Activated CD8-positive, alpha-beta T cell treated with anti-CD3 and anti-CD28 coated beads for 36 hours (primary cell): Measurements from ENCODE around the gene SHC1. TPM values are rescaled to one million over a fixed set of nuclear protein-coding genes. Genes with fewer than 3 reads are reported as not detected.

Experiments used
- ATAC-seq: fragments of 200-7000 bp; cut with Tn5 transposase; one replicate; pipeline ENCODE4 v1.10.0; 2021; ENCODE audit warnings: mild to moderate bottlenecking, moderate library complexity
- CTCF ChIA-PET: fragments of 350-600 bp; sonication (Branson Sonifier 250); formaldehyde crosslinking; loops from one replicate; lab custom pipeline; 2021; ENCODE audit warnings: antibody characterized with exemption; lab: Charles Lee
- POLR2A ChIA-PET: fragments of 350-600 bp; sonication (Branson Sonifier 250); formaldehyde crosslinking; loops from one replicate; lab custom pipeline; 2021; ENCODE audit warnings: antibody characterized with exemption; lab: Charles Lee
- DNase-seq: peaks from one replicate; pipeline ENCODE4 v3.0.0-alpha.2; 2020
- H3K27ac Mint-ChIP-seq: one replicate; pipeline ENCODE4 v1.8.0; 2021; ENCODE audit warnings: mild to moderate bottlenecking, mixed read lengths
- H3K27me3 Mint-ChIP-seq: one replicate; pipeline ENCODE4 v1.8.0; 2021; ENCODE audit warnings: mixed read lengths
- H3K36me3 Mint-ChIP-seq: one replicate; pipeline ENCODE4 v1.8.0; 2021; ENCODE audit warnings: low read depth, mixed read lengths
- H3K4me1 Mint-ChIP-seq: one replicate; pipeline ENCODE4 v1.8.0; 2021; ENCODE audit warnings: low read depth, mixed read lengths
- H3K4me3 Mint-ChIP-seq: one replicate; pipeline ENCODE4 v1.8.0; 2021; ENCODE audit warnings: mild to moderate bottlenecking, moderate library complexity, mixed read lengths
- H3K9me3 Mint-ChIP-seq: one replicate; pipeline ENCODE4 v1.8.0; 2021; ENCODE audit warnings: mixed read lengths
- CTCF ChIP-seq: fragments of 200-600 bp; IDR thresholded peaks from one replicate; pipeline ENCODE4 v1.8.0; 2022; ENCODE audit warnings: antibody characterized with exemption, mild to moderate bottlenecking
- intact Hi-C: fragments of 100-400 bp; cut with micrococcal nuclease; formaldehyde crosslinking; loops from one replicate; pipeline ENCODE4 v1.10.0; 2022
- total RNA-seq, 2 experiments: library from RNA; stranded (reverse); gene quantifications; one replicate each; pipeline ENCODE4 v1.2.3, GENCODE V29; 2021

SHC1 gene
- total RNA-seq, 2 experiments from 2014 or later, result 32.3 to 34.2 TPM

DNA sequence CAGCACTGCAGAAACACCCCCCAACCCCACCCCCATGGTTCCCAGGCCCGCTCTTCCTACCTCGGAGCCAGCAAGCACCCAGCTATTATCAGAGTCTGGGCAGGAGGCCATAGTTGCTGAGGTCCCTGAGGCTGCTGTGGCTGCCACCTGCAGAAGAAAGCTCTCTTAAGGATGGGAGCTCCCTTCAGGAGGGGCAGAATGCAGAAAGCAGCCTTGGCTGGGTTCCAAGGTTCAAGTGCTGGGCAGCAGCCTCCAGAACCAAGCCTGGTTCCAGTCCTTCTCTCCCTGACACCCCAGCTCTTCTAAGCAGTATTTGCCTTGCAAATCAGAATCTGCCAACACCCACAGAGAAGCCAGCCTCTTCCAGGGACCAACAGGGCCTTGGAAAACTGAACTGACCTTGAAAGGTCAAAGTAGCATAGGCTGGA lies 16.9 kb downstream of the SHC1 start:
- POLR2A ChIA-PET, result interaction anchor here (1.1 to 3.3 kb wide), 2 partner anchors 18 to 91 kb away, joined by 3 to 11 read pairs; no protein-coding TSS in a partner anchor
- CTCF ChIA-PET, result interaction anchor here (2.6 to 6.7 kb wide), 3 partner anchors 15 to 108 kb away, joined by 8 to 49 read pairs (median 37); partner anchors contain the start of gene PMVK
- peaks cover 69% of the 10 kb centered on the region for H3K4me1 Mint-ChIP-seq

GRCh38 chr1:154952664-154953063 lies 17.9 kb downstream of the SHC1 start:
- POLR2A ChIA-PET, result interaction anchor here (0.7 to 1.9 kb wide), 7 partner anchors 9 to 58 kb away, joined by 3 to 13 read pairs (median 4); partner anchors contain the start of genes CKS1B, FLAD1 and PYGO2
- ATAC-seq (no peak), DNase-seq (no peak)
- Mint-ChIP-seq H3K27ac (peak overlapping the region; percentile 97), H3K9me3 (no peaks in the 10 kb centered on the region), H3K27me3 (no peaks in the 10 kb centered on the region), H3K4me3 (peak overlapping the region; percentile 66), H3K4me1 (peaks cover 74% of the 10 kb centered on the region), H3K36me3 (peaks cover 5% of the 10 kb centered on the region)
- TF ChIP-seq CTCF, result no peak
- CTCF ChIA-PET, result interaction anchor here (0.7 to 6.7 kb wide), 9 partner anchors 9 to 283 kb away, joined by 3 to 49 read pairs (median 7); partner anchors contain the start of genes EFNA4, FLAD1, PMVK and PYGO2
- intact Hi-C loops, result no loop called here

More for the DNA sequence above, 16.9 kb downstream of the SHC1 start:
- H3K36me3 Mint-ChIP-seq, result peaks cover 9% of the 10 kb centered on the region
- no peak overlapping the region for H3K4me3 Mint-ChIP-seq
- ATAC-seq (no peak), DNase-seq (no peak)
- no peaks in the 10 kb centered on the region for H3K9me3 Mint-ChIP-seq
- intact Hi-C loops, result no loop called here
- peak overlapping the region; percentile 97 for H3K27ac Mint-ChIP-seq
- TF ChIP-seq CTCF, result no peak
- H3K27me3 Mint-ChIP-seq, result no peaks in the 10 kb centered on the region

DNA sequence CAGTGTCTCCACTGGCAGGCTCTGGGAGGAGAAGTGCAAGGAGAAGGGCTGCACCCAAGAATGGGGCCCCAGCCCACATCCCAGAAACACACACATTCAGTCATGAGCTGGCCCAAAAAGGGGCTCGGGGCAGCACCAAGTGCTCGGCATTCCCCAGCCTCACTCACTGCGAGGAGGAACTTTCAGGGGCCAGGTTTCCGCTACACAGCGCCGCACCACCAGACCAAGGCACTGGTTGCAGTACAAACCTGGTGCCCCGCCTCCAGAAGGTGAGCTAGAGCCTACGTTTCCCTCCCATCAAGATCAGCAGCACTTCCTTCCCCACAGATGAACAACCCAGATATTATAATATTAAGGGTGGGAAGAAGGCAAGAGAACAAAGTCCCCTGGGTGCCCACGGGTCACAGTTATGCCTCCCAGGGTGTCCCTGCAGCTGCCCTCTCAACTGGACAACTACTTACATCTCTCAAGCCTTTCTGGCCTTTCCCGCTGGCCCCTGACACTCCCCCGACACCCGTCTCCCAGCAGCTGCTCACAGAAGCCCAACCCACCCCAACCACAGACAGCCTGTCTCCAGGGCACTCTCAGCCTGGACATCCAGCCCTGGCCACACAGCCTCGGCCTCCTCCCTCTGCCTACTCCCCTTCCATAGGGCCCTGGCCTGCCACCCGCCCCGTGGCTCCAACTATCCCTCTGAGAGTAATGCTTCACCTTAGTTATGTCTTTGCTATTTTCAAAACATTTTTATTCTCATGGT lies 18.5 kb downstream of the SHC1 start:
- ChIA-PET CTCF (interaction anchor here (0.7 to 6.7 kb wide), 10 partner anchors 9 to 283 kb away, joined by 3 to 49 read pairs (median 6); partner anchors contain the start of genes EFNA4, FLAD1, PMVK and PYGO2), POLR2A (interaction anchor here (0.6 to 1.9 kb wide), 11 partner anchors 10 to 1029 kb away, joined by 3 to 13 read pairs (median 3); partner anchors contain the start of genes CKS1B, FLAD1 and PYGO2)
- peaks cover 71% of the 10 kb centered on the region for H3K4me1 Mint-ChIP-seq
- H3K27ac Mint-ChIP-seq, result peak overlapping the region; percentile 97
- ATAC-seq (peak; percentile 57), DNase-seq (peak; percentile 82)
- no peaks in the 10 kb centered on the region for H3K27me3 Mint-ChIP-seq
- intact Hi-C loops, result no loop called here
- TF ChIP-seq CTCF, result no peak
- H3K9me3 Mint-ChIP-seq, result no peaks in the 10 kb centered on the region
- peaks cover 5% of the 10 kb centered on the region for H3K36me3 Mint-ChIP-seq
- peak overlapping the region; percentile 66 for H3K4me3 Mint-ChIP-seq

GRCh38 chr1:154948079-154948478 lies 22.5 kb downstream of the SHC1 start:
- H3K27ac Mint-ChIP-seq, result peak overlapping the region; percentile 49
- DNase-seq (no peak), ATAC-seq (no peak)
- H3K4me1 Mint-ChIP-seq, result peaks cover 45% of the 10 kb centered on the region
- H3K27me3 Mint-ChIP-seq, result no peaks in the 10 kb centered on the region
- ChIA-PET POLR2A (interaction anchor here (0.9 to 2.0 kb wide), 2 partner anchors 8 to 11 kb away, joined by 3 to 6 read pairs; partner anchors contain the start of gene PMVK), CTCF (interaction anchor here (1.0 to 1.4 kb wide), 3 partner anchors 51 to 469 kb away, joined by 3 to 5 read pairs (median 3); no protein-coding TSS in a partner anchor)
- H3K9me3 Mint-ChIP-seq, result no peaks in the 10 kb centered on the region
- intact Hi-C loops, result no loop called here
- no peak overlapping the region for H3K4me3 Mint-ChIP-seq
- peaks cover 5% of the 10 kb centered on the region for H3K36me3 Mint-ChIP-seq
- TF ChIP-seq CTCF, result no peak
